T-cell (primary cell): ENCODE measurements around the gene GDF10. TPM values are rescaled to one million over a fixed set of nuclear protein-coding genes. Genes with fewer than 3 reads are reported as not detected.

ENCODE experiments used
- ATAC-seq, 4 experiments: fragments of 200-7000 bp in 3 of 4; fragments of 150-1000 bp in 1 of 4; cut with Tn5 transposase; replicated peaks in 1 of 4; 1 replicate in 3 of 4; 2 replicates in 1 of 4; pipeline ENCODE4 v1.10.0; 2021; ENCODE audit warnings: moderate library complexity in 3 of 4, mild to moderate bottlenecking in 2 of 4, moderate number of reproducible peaks in 1 of 4
- CTCF ChIA-PET, 2 donors: fragments of 300-600 bp; sonication (Branson Sonifier 250); formaldehyde crosslinking; loops; one replicate each; lab custom pipeline; 2022; ENCODE audit warnings: antibody characterized with exemption in 2 of 2; lab: Charles Lee
- POLR2A ChIA-PET, 2 donors: fragments of 300-600 bp; sonication (Branson Sonifier 250); formaldehyde crosslinking; loops; one replicate each; lab custom pipeline; 2022; ENCODE audit warnings: antibody characterized with exemption in 2 of 2; lab: Charles Lee
- DNase-seq, 35 experiments: peaks; one replicate each; pipeline versions ENCODE4 v3.0.0 to v3.0.0-alpha.2; 2013 to 2023
- H3K27ac ChIP-seq: one replicate; pipeline ENCODE4 v1.5.1; 2013; ENCODE audit warnings: low read length
- H3K27me3 ChIP-seq, 2 experiments: replicated peaks in 1 of 2; 1 replicate in 1 of 2; 2 replicates in 1 of 2; pipeline versions ENCODE4 v1.6.1 to v1.7.0; 2013; ENCODE audit warnings: low read length in 1 of 2, mixed read lengths in 1 of 2; ENCODE audit not compliant: control insufficient read depth in 2 of 2, insufficient read depth in 2 of 2; ENCODE audit errors: extremely low read depth in 1 of 2
- H3K36me3 ChIP-seq, 2 donors: 1 replicate in 1 of 2; 2 replicates in 1 of 2; pipeline versions ENCODE4 v1.6.1 to v1.7.0; 2013; ENCODE audit warnings: low read length in 1 of 2; ENCODE audit not compliant: control insufficient read depth in 2 of 2, insufficient read depth in 1 of 2; ENCODE audit errors: extremely low read depth in 1 of 2
- H3K4me1 ChIP-seq, 2 experiments: 1 replicate in 1 of 2; 2 replicates in 1 of 2; pipeline versions ENCODE4 v1.6.1 to v1.7.0; 2013; ENCODE audit warnings: low read length in 2 of 2, mixed read lengths in 1 of 2; ENCODE audit not compliant: insufficient read depth in 2 of 2, control insufficient read depth in 1 of 2; ENCODE audit errors: extremely low read depth in 1 of 2
- H3K4me3 ChIP-seq, 2 donors: 1 replicate in 1 of 2; 2 replicates in 1 of 2; pipeline versions ENCODE4 v1.5.1 to v1.7.0; 2013; ENCODE audit warnings: mild to moderate bottlenecking in 2 of 2, low read length in 1 of 2, moderate library complexity in 1 of 2; ENCODE audit not compliant: control insufficient read depth in 1 of 2; ENCODE audit errors: extremely low read depth in 1 of 2
- H3K9me3 ChIP-seq: 2 replicates; pipeline ENCODE4 v1.7.0; 2013
- H3K27ac Mint-ChIP-seq, 2 donors: one replicate each; pipeline ENCODE4 v1.8.0; 2020 to 2021; ENCODE audit warnings: mild to moderate bottlenecking in 2 of 2, mixed read lengths in 2 of 2
- H3K27me3 Mint-ChIP-seq, 2 donors: one replicate each; pipeline ENCODE4 v1.8.0; 2021 to 2022; ENCODE audit warnings: mixed read lengths in 2 of 2
- H3K36me3 Mint-ChIP-seq: one replicate; pipeline ENCODE4 v1.8.0; 2021; ENCODE audit warnings: mixed read lengths
- H3K4me1 Mint-ChIP-seq, 3 donors: one replicate each; pipeline ENCODE4 v1.8.0; 2020 to 2022; ENCODE audit warnings: mixed read lengths in 3 of 3, mild to moderate bottlenecking in 1 of 3
- H3K4me3 Mint-ChIP-seq, 3 donors: one replicate each; pipeline ENCODE4 v1.8.0; 2020 to 2022; ENCODE audit warnings: mild to moderate bottlenecking in 3 of 3, mixed read lengths in 3 of 3, moderate library complexity in 3 of 3
- H3K9me3 Mint-ChIP-seq, 3 donors: one replicate each; pipeline ENCODE4 v1.8.0; 2020 to 2022; ENCODE audit warnings: mixed read lengths in 3 of 3
- WGBS: methylation state at CpG from one replicate; pipeline ENCODE4 v1.1.5; 2013; ENCODE audit warnings: missing lambda C conversion rate; ENCODE audit not compliant: insufficient coverage; 5-methylcytosine and 5-hydroxymethylcytosine counted together
- total RNA-seq, 35 experiments: library from RNA in 6 of 35; stranded (reverse) in 6 of 35; fragments of 120-200 nt in 1 of 35; gene quantifications; one replicate each; pipeline versions ENCODE4 v1.2.1 to v1.2.4 and lab custom pipeline; 2013 to 2026

GDF10 gene
- total RNA-seq, 5 donors from 2014 or later (not counting 1 experiment from before 2014, with no cell fraction given): 0.14 to 1.4 (median 0.46) TPM

- no peaks in the 10 kb centered on the region for H3K4me1 Mint-ChIP-seq
- Histone ChIP-seq H3K4me3 (no peak overlapping the region), H3K36me3 (no peaks in the 10 kb centered on the region), H3K27me3 (peaks cover 0 to 5% of the 10 kb centered on the region in 2 experiments), H3K4me1 (no peaks in the 10 kb centered on the region), H3K27ac (no peak overlapping the region), H3K9me3 (no peaks in the 10 kb centered on the region)
- no peak for DNase-seq
- H3K4me3 Mint-ChIP-seq: no peak overlapping the region
- H3K27me3 Mint-ChIP-seq: peaks cover 5 to 8% of the 10 kb centered on the region in 2 donors
- no peak overlapping the region for H3K27ac Mint-ChIP-seq
- no peaks in the 10 kb centered on the region for H3K36me3 Mint-ChIP-seq
- ChIA-PET POLR2A (no interaction called here), CTCF (no interaction called here)
- ATAC-seq: no peak
- no peaks in the 10 kb centered on the region for H3K9me3 Mint-ChIP-seq
- WGBS: 89% methylated on average over 5 of the region's 9 CpGs
These were observed 31.5 kb downstream of the GDF10 start for GRCh38 chr10:47331491-47331890.

DNA sequence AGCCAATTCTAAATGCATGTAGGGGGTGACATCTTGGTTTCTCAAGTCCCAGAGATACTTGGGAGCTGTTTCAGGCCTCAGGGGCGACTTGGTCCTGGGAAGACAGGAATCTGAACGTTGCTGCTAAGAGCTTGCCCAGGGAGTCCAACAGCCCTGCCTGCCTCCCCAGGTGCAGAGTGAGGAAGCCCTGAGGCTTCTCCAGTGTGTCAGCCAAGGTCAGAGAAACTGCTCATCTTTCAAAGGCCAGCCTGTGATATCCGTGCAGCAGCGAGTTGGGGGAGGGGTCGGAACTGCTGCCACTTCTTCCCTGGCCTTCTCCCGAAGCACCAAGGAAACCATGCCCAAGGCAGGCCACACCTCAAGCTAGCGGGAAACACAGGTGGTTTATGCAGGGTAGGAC is 32.0 kb downstream of the GDF10 start:
- no peaks in the 10 kb centered on the region for H3K36me3 Mint-ChIP-seq
- H3K9me3 Mint-ChIP-seq: no peaks in the 10 kb centered on the region
- Histone ChIP-seq H3K9me3 (no peaks in the 10 kb centered on the region), H3K36me3 (no peaks in the 10 kb centered on the region), H3K27ac (no peak overlapping the region), H3K4me3 (no peak overlapping the region), H3K4me1 (no peaks in the 10 kb centered on the region), H3K27me3 (peaks cover 0 to 5% of the 10 kb centered on the region in 2 experiments)
- H3K27me3 Mint-ChIP-seq: peaks cover 5 to 8% of the 10 kb centered on the region in 2 donors
- H3K4me3 Mint-ChIP-seq: no peak overlapping the region
- ATAC-seq (no peak), DNase-seq (no peak)
- no peak overlapping the region for H3K27ac Mint-ChIP-seq
- ChIA-PET POLR2A (no interaction called here), CTCF (no interaction called here)
- WGBS: 79% methylated on average over 4 of the region's 7 CpGs
- no peaks in the 10 kb centered on the region for H3K4me1 Mint-ChIP-seq

GRCh38 chr10:47332371-47332770 is 32.4 kb downstream of the GDF10 start:
- Mint-ChIP-seq H3K36me3 (no peaks in the 10 kb centered on the region), H3K27me3 (peaks cover 5 to 8% of the 10 kb centered on the region in 2 donors), H3K27ac (no peak overlapping the region), H3K9me3 (no peaks in the 10 kb centered on the region), H3K4me1 (no peaks in the 10 kb centered on the region), H3K4me3 (no peak overlapping the region)
- Histone ChIP-seq H3K27ac (no peak overlapping the region), H3K9me3 (no peaks in the 10 kb centered on the region), H3K4me1 (no peaks in the 10 kb centered on the region), H3K4me3 (no peak overlapping the region), H3K27me3 (peaks cover 0 to 5% of the 10 kb centered on the region in 2 experiments), H3K36me3 (no peaks in the 10 kb centered on the region)
- POLR2A ChIA-PET: no interaction called here
- WGBS: no CpG with 5 or more reads among the region's 3 CpGs
- CTCF ChIA-PET: no interaction called here
- ATAC-seq: no peak
- DNase-seq: no peak

GRCh38 chr10:47332946-47333345 is 32.9 kb downstream of the GDF10 start:
- no peaks in the 10 kb centered on the region for H3K4me1 ChIP-seq
- no peaks in the 10 kb centered on the region for H3K9me3 ChIP-seq
- CTCF ChIA-PET: interaction anchor here in 1 of 2 donors (0.6 kb wide), 1 partner anchor 285 kb away, joined by 3 read pairs; no protein-coding TSS in a partner anchor
- 94% methylated on average over 3 of the region's 3 CpGs for WGBS
- DNase-seq (no peak), ATAC-seq (no peak)
- no peaks in the 10 kb centered on the region for H3K9me3 Mint-ChIP-seq
- H3K4me3 ChIP-seq: no peak overlapping the region
- H3K27me3 ChIP-seq: peaks cover 0 to 5% of the 10 kb centered on the region in 2 experiments
- H3K36me3 ChIP-seq: no peaks in the 10 kb centered on the region
- POLR2A ChIA-PET: no interaction called here
- H3K27ac ChIP-seq: no peak overlapping the region
- no peaks in the 10 kb centered on the region for H3K4me1 Mint-ChIP-seq
- peaks cover 5 to 8% of the 10 kb centered on the region in 2 donors for H3K27me3 Mint-ChIP-seq
- no peaks in the 10 kb centered on the region for H3K36me3 Mint-ChIP-seq
- no peak overlapping the region for H3K27ac Mint-ChIP-seq
- H3K4me3 Mint-ChIP-seq: no peak overlapping the region

DNA sequence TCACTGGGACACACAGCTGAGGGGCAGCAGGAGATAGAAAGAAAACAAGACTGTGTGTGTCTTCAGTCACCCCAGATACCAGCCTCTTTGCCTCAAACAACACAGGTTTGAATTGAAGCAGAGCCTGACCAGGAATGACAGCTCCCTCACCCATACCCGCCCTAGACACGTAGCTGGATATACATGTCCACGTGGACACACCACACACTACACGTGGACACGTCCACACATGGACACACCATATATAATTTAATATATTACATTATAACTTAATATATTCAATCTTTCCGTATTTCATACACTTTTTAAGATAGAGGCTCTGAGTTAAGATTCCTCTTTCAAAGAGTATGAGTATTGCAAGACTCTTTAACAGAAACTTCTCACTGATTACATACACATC is 33.5 kb downstream of the GDF10 start:
- Mint-ChIP-seq H3K4me3 (no peak overlapping the region), H3K9me3 (no peaks in the 10 kb centered on the region), H3K27me3 (peaks cover 5 to 8% of the 10 kb centered on the region in 2 donors), H3K27ac (no peak overlapping the region), H3K4me1 (no peaks in the 10 kb centered on the region), H3K36me3 (no peaks in the 10 kb centered on the region)
- ChIA-PET POLR2A (no interaction called here), CTCF (no interaction called here)
- H3K36me3 ChIP-seq: no peaks in the 10 kb centered on the region
- no CpG with 5 or more reads among the region's 6 CpGs for WGBS
- H3K27ac ChIP-seq: no peak overlapping the region
- no peaks in the 10 kb centered on the region for H3K9me3 ChIP-seq
- H3K4me1 ChIP-seq: no peaks in the 10 kb centered on the region
- no peak overlapping the region for H3K4me3 ChIP-seq
- no peak for DNase-seq
- ATAC-seq: no peak
- peaks cover 0 to 5% of the 10 kb centered on the region in 2 experiments for H3K27me3 ChIP-seq

GRCh38 chr10:47334466-47335295 is 34.7 kb downstream of the GDF10 start:
- WGBS: 94% methylated on average over 2 of the region's 8 CpGs
- DNase-seq: no peak
- Mint-ChIP-seq H3K36me3 (no peaks in the 10 kb centered on the region), H3K9me3 (no peaks in the 10 kb centered on the region), H3K27me3 (peaks cover 8 to 12% of the 10 kb centered on the region in 2 donors), H3K27ac (no peak overlapping the region), H3K4me3 (no peak overlapping the region), H3K4me1 (no peaks in the 10 kb centered on the region)
- POLR2A ChIA-PET: no interaction called here
- CTCF ChIA-PET: no interaction called here
- Histone ChIP-seq H3K4me3 (no peak overlapping the region), H3K27me3 (peaks cover 0 to 7% of the 10 kb centered on the region in 2 experiments), H3K9me3 (no peaks in the 10 kb centered on the region), H3K36me3 (no peaks in the 10 kb centered on the region), H3K4me1 (no peaks in the 10 kb centered on the region), H3K27ac (no peak overlapping the region)
- ATAC-seq: no peak
